Testis (tissue), 3 donors: ENCODE measurements around the gene TSPAN13. TPM values are rescaled to one million over a fixed set of nuclear protein-coding genes. Genes with fewer than 3 reads are reported as not detected.

Experiments used
- DNase-seq: peaks from one replicate; pipeline ENCODE4 v3.0.0-alpha.2; 2019
- H3K27ac ChIP-seq, 2 donors: fragments of 200-600 bp; sonication (generic); one replicate each; pipeline ENCODE4 v1.5.1; 2019
- H3K27me3 ChIP-seq: fragments of 200-600 bp; sonication (generic); one replicate; pipeline ENCODE4 v1.5.1; 2019
- H3K36me3 ChIP-seq: fragments of 200-600 bp; sonication (generic); one replicate; pipeline ENCODE4 v1.5.1; 2017; ENCODE audit warnings: low read depth; ENCODE audit errors: missing control alignments
- H3K4me1 ChIP-seq: fragments of 200-600 bp; sonication (generic); one replicate; pipeline ENCODE4 v1.5.1; 2019
- H3K4me3 ChIP-seq, 2 donors: fragments of 200-600 bp; sonication (generic); one replicate each; pipeline ENCODE4 v1.5.1; 2017 to 2019
- H3K9me3 ChIP-seq: fragments of 200-600 bp; sonication (generic); one replicate; pipeline ENCODE4 v1.5.1; 2017
- CTCF ChIP-seq, 3 experiments: fragments of 450-650 bp in 2 of 3; fragments of 200-600 bp in 1 of 3; sonication (generic) in 1 of 3; IDR thresholded peaks; one replicate each; pipeline ENCODE4 v1.5.1; 2016 to 2019; ENCODE audit warnings: antibody characterized with exemption in 3 of 3, mild to moderate bottlenecking in 2 of 3, moderate library complexity in 1 of 3
- POLR2A ChIP-seq: fragments of 450-650 bp; IDR thresholded peaks from one replicate; pipeline ENCODE4 v1.6.1; 2017; ENCODE audit warnings: antibody characterized with exemption, mild to moderate bottlenecking, moderate library complexity
- WGBS, 2 donors: methylation state at CpG; one replicate each; pipeline ENCODE4 v1.1.5; 2018; 5-methylcytosine and 5-hydroxymethylcytosine counted together
- intact Hi-C: fragments of 100-400 bp; cut with DNase I; formaldehyde crosslinking; loops from one replicate; pipeline ENCODE4 v1.15.1; 2023; ENCODE audit warnings: low total_unique reads
- polyA plus RNA-seq: library from polyadenylated mRNA; stranded (reverse); fragments of 350-450 nt; fragmentation: Illumina TruSeq; extraction: RNeasy Lipid Tissue Mini Kit (QIAGEN cat#74804); gene quantifications from one replicate; pipeline ENCODE4 v1.2.3, GENCODE V29; 2014; ENCODE audit warnings: low read depth, low replicate concordance; ENCODE audit not compliant: insufficient read depth
- total RNA-seq, 2 donors: library from RNA; depleted of rRNA; stranded (reverse); fragments of >200 nt; gene quantifications; one replicate each; pipeline ENCODE4 v1.2.3, GENCODE V29; 2016

TSPAN13 gene
- total and polyA plus RNA-seq, 3 donors from 2014 or later: 10.0 to 13.0 (median 10.6) TPM

- no peak for TF ChIP-seq POLR2A
- no peak for TF ChIP-seq CTCF (IDR thresholded peaks at IDR 0.05)
- no peak for DNase-seq
- Histone ChIP-seq H3K9me3 (no peaks in the 10 kb centered on the region), H3K4me3 (no peak overlapping the region), H3K27ac (no peak overlapping the region), H3K27me3 (no peaks in the 10 kb centered on the region), H3K36me3 (no peaks in the 10 kb centered on the region), H3K4me1 (no peaks in the 10 kb centered on the region)
- WGBS, 2 donors: 80 to 86% methylated on average over 4 of the region's 4 CpGs
- intact Hi-C loops: no loop called here
These were observed 32.0 kb upstream of the TSPAN13 start for GRCh38 chr7:16721541-16721940.

GRCh38 chr7:16724344-16724743, 29.2 kb upstream of the TSPAN13 start:
- H3K9me3 ChIP-seq: no peaks in the 10 kb centered on the region
- 74 to 86% methylated on average over 1 of the region's 1 CpG for WGBS, 2 donors
- no peak overlapping the region for H3K27ac ChIP-seq
- DNase-seq: no peak
- TF ChIP-seq CTCF (IDR thresholded peaks at IDR 0.05) (no peak), POLR2A (no peak)
- no peaks in the 10 kb centered on the region for H3K36me3 ChIP-seq
- H3K4me1 ChIP-seq: no peaks in the 10 kb centered on the region
- H3K27me3 ChIP-seq: no peaks in the 10 kb centered on the region
- intact Hi-C loops: no loop called here
- no peak overlapping the region for H3K4me3 ChIP-seq

DNA sequence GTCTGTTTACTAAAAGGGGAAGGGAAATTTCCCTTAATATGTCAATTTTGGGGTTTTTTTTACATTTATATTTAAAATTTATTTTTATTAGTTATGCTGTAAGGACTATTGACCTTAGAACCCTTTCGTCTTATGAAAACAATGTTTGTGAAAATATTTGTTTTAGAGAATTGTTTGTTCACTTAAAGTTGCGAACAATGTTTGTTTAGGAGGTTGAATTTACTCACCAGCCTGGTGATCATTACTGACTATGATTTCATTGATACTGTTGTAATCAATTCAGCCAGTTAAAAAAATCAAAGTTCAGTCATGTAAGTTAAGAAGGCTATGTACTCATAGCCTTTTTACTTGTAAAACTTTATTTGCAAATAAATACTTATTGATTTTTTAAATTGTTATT, 27.4 kb upstream of the TSPAN13 start:
- intact Hi-C loops: no loop called here
- H3K4me3 ChIP-seq: no peak overlapping the region
- WGBS, 2 donors: 90% methylated on average over 2 of the region's 2 CpGs
- no peak overlapping the region for H3K27ac ChIP-seq
- TF ChIP-seq POLR2A: no peak
- no peak for TF ChIP-seq CTCF (IDR thresholded peaks at IDR 0.05)
- H3K36me3 ChIP-seq: no peaks in the 10 kb centered on the region
- H3K4me1 ChIP-seq: no peaks in the 10 kb centered on the region
- no peaks in the 10 kb centered on the region for H3K27me3 ChIP-seq
- no peak for DNase-seq
- no peaks in the 10 kb centered on the region for H3K9me3 ChIP-seq

GRCh38 chr7:16727736-16728135, 25.8 kb upstream of the TSPAN13 start:
- H3K27me3 ChIP-seq: no peaks in the 10 kb centered on the region
- H3K4me1 ChIP-seq: no peaks in the 10 kb centered on the region
- intact Hi-C loops: no loop called here
- H3K4me3 ChIP-seq: no peak overlapping the region
- WGBS, 2 donors: 87 to 94% methylated on average over 4 of the region's 4 CpGs
- H3K27ac ChIP-seq: no peak overlapping the region
- no peak for TF ChIP-seq POLR2A
- no peak for TF ChIP-seq CTCF (IDR thresholded peaks at IDR 0.05)
- no peaks in the 10 kb centered on the region for H3K36me3 ChIP-seq
- H3K9me3 ChIP-seq: no peaks in the 10 kb centered on the region
- no peak for DNase-seq

DNA sequence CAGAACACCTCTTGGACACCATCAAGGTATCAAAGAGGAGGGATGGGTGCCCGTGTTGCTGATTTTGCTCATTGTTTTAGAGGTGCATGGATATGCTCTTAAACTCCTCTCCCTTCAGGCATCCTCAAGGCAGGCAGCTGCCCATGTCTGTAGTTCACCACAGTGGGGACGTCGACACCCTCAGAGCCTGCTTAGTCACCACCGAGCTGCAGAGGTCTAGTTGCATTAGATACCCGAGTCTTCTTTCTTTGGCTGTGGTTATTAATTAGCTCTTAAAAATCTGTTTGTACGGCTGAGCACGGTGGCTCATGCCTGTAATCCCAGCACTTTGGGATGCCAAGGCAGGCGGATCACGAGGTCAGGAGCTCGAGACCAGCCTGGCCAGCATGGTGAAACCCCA, 24.7 kb upstream of the TSPAN13 start:
- H3K4me1 ChIP-seq: no peaks in the 10 kb centered on the region
- H3K27me3 ChIP-seq: no peaks in the 10 kb centered on the region
- H3K4me3 ChIP-seq: no peak overlapping the region
- DNase-seq: no peak
- H3K27ac ChIP-seq: no peak overlapping the region
- no peaks in the 10 kb centered on the region for H3K9me3 ChIP-seq
- intact Hi-C loops: no loop called here
- H3K36me3 ChIP-seq: no peaks in the 10 kb centered on the region
- 74 to 82% methylated on average over 10 of the region's 10 CpGs for WGBS, 2 donors
- no peak for TF ChIP-seq CTCF (IDR thresholded peaks at IDR 0.05)
- no peak for TF ChIP-seq POLR2A
